Loucy (cell line): Measurements from ENCODE around the gene ERC1.

ENCODE experiments used
- H2AFZ ChIP-seq: fragments of 200-600 bp; sonication (generic); 2 replicates; pipeline ENCODE4 v1.6.0; 2016; ENCODE audit warnings: antibody characterized with exemption, mild to moderate bottlenecking, low read length, moderate library complexity
- H3F3A ChIP-seq: fragments of 200-600 bp; 2 replicates; pipeline ENCODE4 v1.6.0; 2016; ENCODE audit warnings: antibody characterized with exemption, low read depth, mild to moderate bottlenecking
- H3K27me3 ChIP-seq: fragments of 200-600 bp; sonication (generic); 2 replicates; pipeline ENCODE4 v1.6.1; 2014; ENCODE audit warnings: low read length, mild to moderate bottlenecking; ENCODE audit not compliant: insufficient read depth, poor library complexity, severe bottlenecking
- H3K36me3 ChIP-seq: fragments of 200-600 bp; sonication (generic); 2 replicates; pipeline ENCODE4 v1.6.1; 2016; ENCODE audit warnings: low read length; ENCODE audit not compliant: insufficient read depth
- H3K4me1 ChIP-seq: fragments of 200-600 bp; sonication (generic); 2 replicates; pipeline ENCODE4 v1.5.1; 2014; ENCODE audit warnings: low read length, mild to moderate bottlenecking; ENCODE audit not compliant: insufficient read depth, poor library complexity, severe bottlenecking
- H3K4me2 ChIP-seq: fragments of 200-600 bp; sonication (generic); 2 replicates; pipeline ENCODE4 v1.6.0; 2014; ENCODE audit warnings: antibody characterized with exemption, low read length, low read depth, mild to moderate bottlenecking; ENCODE audit not compliant: poor library complexity, severe bottlenecking
- H3K4me3 ChIP-seq: fragments of 200-600 bp; sonication (generic); 2 replicates; pipeline ENCODE4 v1.5.1; 2014; ENCODE audit warnings: low read length, mild to moderate bottlenecking, mixed read lengths; ENCODE audit not compliant: poor library complexity, severe bottlenecking
- H3K79me2 ChIP-seq: fragments of 200-600 bp; sonication (generic); 2 replicates; pipeline ENCODE4 v1.6.1; 2014; ENCODE audit warnings: low read length; ENCODE audit not compliant: insufficient read depth
- H3K9ac ChIP-seq: fragments of 200-600 bp; sonication (generic); 2 replicates; pipeline ENCODE4 v1.6.0; 2014; ENCODE audit warnings: mild to moderate bottlenecking, low read depth, low read length, moderate library complexity; ENCODE audit not compliant: poor library complexity, severe bottlenecking
- H3K9me2 ChIP-seq: fragments of 200-600 bp; sonication (generic); replicated peaks from 2 replicates; pipeline ENCODE4 v1.6.1; 2016; ENCODE audit warnings: low read depth, low read length, mixed read lengths
- H3K9me3 ChIP-seq: fragments of 200-600 bp; sonication (generic); 2 replicates; pipeline ENCODE4 v1.6.1; 2014; ENCODE audit warnings: mild to moderate bottlenecking, antibody characterized with exemption, low read length, low read depth; ENCODE audit not compliant: insufficient read depth
- H4K20me1 ChIP-seq: fragments of 200-600 bp; sonication (generic); 2 replicates; pipeline ENCODE4 v1.6.0; 2014; ENCODE audit warnings: antibody characterized with exemption, low read length, mild to moderate bottlenecking; ENCODE audit not compliant: insufficient read depth, poor library complexity, severe bottlenecking
- EZH2phosphoT487 ChIP-seq: fragments of 200-600 bp; IDR thresholded peaks from 2 replicates; pipeline ENCODE4 v1.6.1; 2018; ENCODE audit warnings: antibody characterized with exemption, mild to moderate bottlenecking, moderate library complexity, borderline replicate concordance
- TF ChIP-seq, protein P1 (sequence below): fragments of 200-600 bp; sonication (generic); conservative IDR thresholded peaks from 2 replicates; pipeline ENCODE4 v1.5.1; 2014; ENCODE audit warnings: mild to moderate bottlenecking, antibody characterized with exemption, low read length

ERC1 gene

GRCh38 chr12:1470051-1470450 lies 479.0 kb downstream of the ERC1 start:
- H3K27me3 ChIP-seq = no peaks in the 10 kb centered on the region
- H2AFZ ChIP-seq = no peak overlapping the region
- 0 out of 2 replicates have a peak, but pooled peaks cover 5% of the 10 kb centered on the region for H3F3A ChIP-seq
- no peak overlapping the region for H3K4me2 ChIP-seq
- no peaks in the 10 kb centered on the region for H3K36me3 ChIP-seq
- no peaks in the 10 kb centered on the region for H3K79me2 ChIP-seq
- H3K4me3 ChIP-seq = no peak overlapping the region
- no peaks in the 10 kb centered on the region for H3K9me2 ChIP-seq
- TF ChIP-seq, protein P1, sequence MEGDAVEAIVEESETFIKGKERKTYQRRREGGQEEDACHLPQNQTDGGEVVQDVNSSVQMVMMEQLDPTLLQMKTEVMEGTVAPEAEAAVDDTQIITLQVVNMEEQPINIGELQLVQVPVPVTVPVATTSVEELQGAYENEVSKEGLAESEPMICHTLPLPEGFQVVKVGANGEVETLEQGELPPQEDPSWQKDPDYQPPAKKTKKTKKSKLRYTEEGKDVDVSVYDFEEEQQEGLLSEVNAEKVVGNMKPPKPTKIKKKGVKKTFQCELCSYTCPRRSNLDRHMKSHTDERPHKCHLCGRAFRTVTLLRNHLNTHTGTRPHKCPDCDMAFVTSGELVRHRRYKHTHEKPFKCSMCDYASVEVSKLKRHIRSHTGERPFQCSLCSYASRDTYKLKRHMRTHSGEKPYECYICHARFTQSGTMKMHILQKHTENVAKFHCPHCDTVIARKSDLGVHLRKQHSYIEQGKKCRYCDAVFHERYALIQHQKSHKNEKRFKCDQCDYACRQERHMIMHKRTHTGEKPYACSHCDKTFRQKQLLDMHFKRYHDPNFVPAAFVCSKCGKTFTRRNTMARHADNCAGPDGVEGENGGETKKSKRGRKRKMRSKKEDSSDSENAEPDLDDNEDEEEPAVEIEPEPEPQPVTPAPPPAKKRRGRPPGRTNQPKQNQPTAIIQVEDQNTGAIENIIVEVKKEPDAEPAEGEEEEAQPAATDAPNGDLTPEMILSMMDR = no peak
- TF ChIP-seq EZH2phosphoT487 = no peak
- peaks cover 31% of the 10 kb centered on the region for H3K4me1 ChIP-seq
- H4K20me1 ChIP-seq = no peaks in the 10 kb centered on the region
- no peaks in the 10 kb centered on the region for H3K9me3 ChIP-seq
- H3K9ac ChIP-seq = no peak overlapping the region

- Histone ChIP-seq H2AFZ (no peak overlapping the region), H3K4me2 (no peak overlapping the region), H3K9ac (no peak overlapping the region), H3K36me3 (no peaks in the 10 kb centered on the region), H3K9me2 (no peaks in the 10 kb centered on the region), H4K20me1 (no peaks in the 10 kb centered on the region), H3F3A (0 out of 2 replicates have a peak, but pooled peaks cover 5% of the 10 kb centered on the region), H3K27me3 (no peaks in the 10 kb centered on the region), H3K4me1 (peaks cover 36% of the 10 kb centered on the region), H3K79me2 (no peaks in the 10 kb centered on the region), H3K9me3 (no peaks in the 10 kb centered on the region), H3K4me3 (no peak overlapping the region)
- TF ChIP-seq, protein P1 = no peak
- TF ChIP-seq EZH2phosphoT487 = no peak
Observed at GRCh38 chr12:1471224-1471623, 480.2 kb downstream of the ERC1 start.

- H3K9ac ChIP-seq = peak overlapping the region; percentile 70
- H3K4me2 ChIP-seq = peak overlapping the region; percentile 78
- H3K4me3 ChIP-seq = peak overlapping the region; percentile 57
- H3K36me3 ChIP-seq = no peaks in the 10 kb centered on the region
- TF ChIP-seq EZH2phosphoT487 = no peak
- TF ChIP-seq, protein P1 = no peak
- no peaks in the 10 kb centered on the region for H3K27me3 ChIP-seq
- 0 out of 2 replicates have a peak, but pooled peaks cover 5% of the 10 kb centered on the region for H3F3A ChIP-seq
- H3K4me1 ChIP-seq = peaks cover 36% of the 10 kb centered on the region
- no peaks in the 10 kb centered on the region for H3K79me2 ChIP-seq
- no peak overlapping the region for H2AFZ ChIP-seq
- H3K9me2 ChIP-seq = no peaks in the 10 kb centered on the region
- no peaks in the 10 kb centered on the region for H4K20me1 ChIP-seq
- no peaks in the 10 kb centered on the region for H3K9me3 ChIP-seq
Observed at GRCh38 chr12:1473418-1473817, 482.4 kb downstream of the ERC1 start.
